Subcutaneous adipose tissue (tissue), 4 donors: ENCODE data around the gene PSMD3. TPM values are rescaled to one million over a fixed set of nuclear protein-coding genes. Genes with fewer than 3 reads are reported as not detected.

Source experiments
- total RNA-seq, 4 donors: library from RNA; depleted of rRNA; stranded (reverse); fragments of >200 nt; gene quantifications; one replicate each; pipeline ENCODE4 v1.1.0, GENCODE V29; 2016
- TF ChIP-seq, protein P1 (sequence below): fragments of 450-650 bp; IDR thresholded peaks from one replicate; pipeline ENCODE4 v1.5.1; 2016; ENCODE audit warnings: low read depth, mild to moderate bottlenecking, control low read depth, antibody characterized with exemption, moderate library complexity

PSMD3 gene
- total RNA-seq, 4 donors from 2014 or later = 52.2 to 86.8 (median 68.2) TPM

DNA sequence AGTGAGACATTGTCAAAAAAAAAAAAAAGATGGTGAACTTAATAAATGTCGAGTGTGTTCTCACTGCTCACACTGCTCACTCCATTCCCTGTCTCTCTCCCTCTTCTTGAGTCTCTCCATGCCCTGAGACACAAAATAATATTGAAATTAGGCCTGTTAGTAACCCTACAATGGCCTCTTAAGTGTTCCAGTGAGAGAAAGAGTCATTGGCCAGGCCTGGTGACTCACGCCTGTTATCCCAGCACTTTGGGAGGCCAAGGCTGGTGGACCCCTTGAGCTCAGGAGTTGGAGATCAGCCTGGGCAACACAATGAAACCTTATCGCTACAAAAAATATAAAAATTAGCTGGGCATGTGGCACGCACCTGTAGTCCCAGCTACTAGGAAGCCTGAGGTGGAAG lies 18.5 kb downstream of the PSMD3 start:
- TF ChIP-seq, protein P1, sequence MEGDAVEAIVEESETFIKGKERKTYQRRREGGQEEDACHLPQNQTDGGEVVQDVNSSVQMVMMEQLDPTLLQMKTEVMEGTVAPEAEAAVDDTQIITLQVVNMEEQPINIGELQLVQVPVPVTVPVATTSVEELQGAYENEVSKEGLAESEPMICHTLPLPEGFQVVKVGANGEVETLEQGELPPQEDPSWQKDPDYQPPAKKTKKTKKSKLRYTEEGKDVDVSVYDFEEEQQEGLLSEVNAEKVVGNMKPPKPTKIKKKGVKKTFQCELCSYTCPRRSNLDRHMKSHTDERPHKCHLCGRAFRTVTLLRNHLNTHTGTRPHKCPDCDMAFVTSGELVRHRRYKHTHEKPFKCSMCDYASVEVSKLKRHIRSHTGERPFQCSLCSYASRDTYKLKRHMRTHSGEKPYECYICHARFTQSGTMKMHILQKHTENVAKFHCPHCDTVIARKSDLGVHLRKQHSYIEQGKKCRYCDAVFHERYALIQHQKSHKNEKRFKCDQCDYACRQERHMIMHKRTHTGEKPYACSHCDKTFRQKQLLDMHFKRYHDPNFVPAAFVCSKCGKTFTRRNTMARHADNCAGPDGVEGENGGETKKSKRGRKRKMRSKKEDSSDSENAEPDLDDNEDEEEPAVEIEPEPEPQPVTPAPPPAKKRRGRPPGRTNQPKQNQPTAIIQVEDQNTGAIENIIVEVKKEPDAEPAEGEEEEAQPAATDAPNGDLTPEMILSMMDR = no peak

DNA sequence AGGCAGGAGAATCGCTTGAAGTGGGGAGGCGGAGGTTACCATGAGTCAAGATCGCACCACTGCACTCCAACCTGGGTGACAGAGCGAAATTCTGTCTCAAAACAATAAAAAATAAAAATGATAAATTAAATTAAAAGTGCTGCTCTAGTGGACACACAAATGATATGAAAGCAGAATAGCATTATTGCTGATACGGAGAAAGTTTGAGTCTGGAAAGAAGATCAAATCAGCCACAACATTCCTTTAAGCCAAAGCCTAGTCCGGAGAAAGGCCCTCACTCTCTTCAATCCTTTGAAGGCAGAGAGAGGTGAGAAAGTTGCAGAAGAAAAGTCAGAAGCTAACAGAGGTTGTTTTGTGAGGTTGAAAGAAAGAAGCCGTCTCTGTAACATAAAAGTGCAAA lies 19.6 kb downstream of the PSMD3 start:
- TF ChIP-seq, protein P1 = no peak

- TF ChIP-seq, protein P1 = no peak
Measured at GRCh38 chr17:40004072-40004471, 23.5 kb downstream of the PSMD3 start.

GRCh38 chr17:40004712-40005111 lies 24.1 kb downstream of the PSMD3 start:
- TF ChIP-seq, protein P1 = no peak

DNA sequence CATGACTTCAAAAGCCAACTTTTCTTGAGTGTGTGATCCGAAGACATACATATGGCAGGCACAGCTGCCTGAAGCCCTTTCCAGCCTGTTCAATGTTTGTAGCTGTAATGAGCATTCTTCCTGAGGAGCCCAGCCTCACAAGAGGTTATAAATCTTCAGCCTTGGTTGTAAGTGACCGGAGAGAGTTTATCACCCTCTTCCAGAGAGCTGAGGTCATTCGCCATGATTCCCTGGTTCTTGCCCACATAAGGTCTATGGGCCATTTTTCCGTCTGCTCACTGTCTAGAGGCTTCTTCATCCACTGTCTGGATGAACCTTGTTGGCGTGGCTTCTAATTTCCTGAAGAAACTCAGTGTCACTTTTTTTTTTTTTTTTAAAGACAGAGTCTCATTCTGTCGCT lies 24.9 kb downstream of the PSMD3 start:
- TF ChIP-seq, protein P1 = no peak

DNA sequence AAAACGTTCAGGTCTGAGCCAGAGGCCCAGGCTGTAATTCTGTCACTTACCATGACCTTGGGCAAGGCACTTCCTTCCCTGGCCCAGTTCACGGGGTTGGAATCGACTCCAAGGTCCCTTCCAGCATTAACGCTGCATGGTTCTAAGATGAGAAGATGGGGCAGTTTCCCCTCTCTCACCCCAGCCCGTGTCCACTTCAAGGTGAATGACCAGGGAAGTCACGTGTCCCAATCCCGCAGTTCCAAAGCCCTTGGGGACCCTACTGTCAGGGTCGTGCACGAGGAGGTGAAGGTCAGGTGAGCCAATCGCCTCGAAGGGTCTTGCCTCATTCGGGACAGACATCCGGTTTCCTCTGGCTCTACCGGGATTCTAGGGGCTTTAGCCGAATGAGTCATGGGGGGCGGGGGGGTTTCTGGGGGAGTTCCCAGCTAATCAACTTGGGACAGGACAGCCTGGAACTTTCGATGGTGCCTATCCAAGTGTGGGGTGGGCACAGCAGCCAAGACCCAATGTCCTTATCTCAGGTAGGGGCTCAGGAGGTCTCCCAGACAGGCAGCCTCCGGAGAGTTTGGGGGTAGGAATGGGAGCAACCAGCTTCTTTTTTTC lies 33.9 kb downstream of the PSMD3 start:
- TF ChIP-seq, protein P1 = no peak

DNA sequence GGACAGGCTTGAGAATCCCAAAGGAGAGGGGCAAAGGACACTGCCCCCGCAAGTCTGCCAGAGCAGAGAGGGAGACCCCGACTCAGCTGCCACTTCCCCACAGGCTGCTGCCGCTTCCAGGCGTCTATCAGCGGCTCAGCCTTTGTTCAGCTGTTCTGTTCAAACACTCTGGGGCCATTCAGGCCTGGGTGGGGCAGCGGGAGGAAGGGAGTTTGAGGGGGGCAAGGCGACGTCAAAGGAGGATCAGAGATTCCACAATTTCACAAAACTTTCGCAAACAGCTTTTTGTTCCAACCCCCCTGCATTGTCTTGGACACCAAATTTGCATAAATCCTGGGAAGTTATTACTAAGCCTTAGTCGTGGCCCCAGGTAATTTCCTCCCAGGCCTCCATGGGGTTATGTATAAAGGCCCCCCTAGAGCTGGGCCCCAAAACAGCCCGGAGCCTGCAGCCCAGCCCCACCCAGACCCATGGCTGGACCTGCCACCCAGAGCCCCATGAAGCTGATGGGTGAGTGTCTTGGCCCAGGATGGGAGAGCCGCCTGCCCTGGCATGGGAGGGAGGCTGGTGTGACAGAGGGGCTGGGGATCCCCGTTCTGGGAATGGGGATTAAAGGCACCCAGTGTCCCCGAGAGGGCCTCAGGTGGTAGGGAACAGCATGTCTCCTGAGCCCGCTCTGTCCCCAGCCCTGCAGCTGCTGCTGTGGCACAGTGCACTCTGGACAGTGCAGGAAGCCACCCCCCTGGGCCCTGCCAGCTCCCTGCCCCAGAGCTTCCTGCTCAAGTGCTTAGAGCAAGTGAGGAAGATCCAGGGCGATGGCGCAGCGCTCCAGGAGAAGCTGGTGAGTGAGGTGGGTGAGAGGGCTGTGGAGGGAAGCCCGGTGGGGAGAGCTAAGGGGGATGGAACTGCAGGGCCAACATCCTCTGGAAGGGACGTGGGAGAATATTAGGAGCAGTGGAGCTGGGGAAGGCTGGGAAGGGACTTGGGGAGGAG lies 34.7 kb downstream of the PSMD3 start, which contains the start of gene CSF3:
TSS of gene CSF3 (plus strand) at position 436 of the 993 bp plus-strand sequence. CDS start at position 471, 35 bp downstream.
- TF ChIP-seq, protein P1 = no peak
